GM18861 (cell line): Measurements from ENCODE around the gene ITGA3.

Source experiments
- ATAC-seq: cut with Tn5 transposase; IDR thresholded peaks from one replicate; pipeline ENCODE4 v1.9.1; 2021; ENCODE audit not compliant: unreplicated experiment

The ITGA3 gene

GRCh38 chr17:50106393-50107131 lies 50.7 kb downstream of the ITGA3 start:
- no peak for ATAC-seq

- ATAC-seq, result no peak
Observed at GRCh38 chr17:50107790-50108414, 52.0 kb downstream of the ITGA3 start.

GRCh38 chr17:50108556-50108955 lies 52.6 kb downstream of the ITGA3 start:
- ATAC-seq, result no peak

- no peak for ATAC-seq
Observed at GRCh38 chr17:50109207-50109606, 53.3 kb downstream of the ITGA3 start.

- no peak for ATAC-seq
Observed at GRCh38 chr17:50109785-50110184, 53.9 kb downstream of the ITGA3 start.

- ATAC-seq, result no peak
Observed at GRCh38 chr17:50110591-50111349, 54.9 kb downstream of the ITGA3 start.

GRCh38 chr17:50111673-50112655 lies 56.1 kb downstream of the ITGA3 start:
- ATAC-seq, result no peak

- no peak for ATAC-seq
Observed at GRCh38 chr17:50112694-50113093, 56.8 kb downstream of the ITGA3 start.

GRCh38 chr17:50113624-50114320 lies 57.9 kb downstream of the ITGA3 start:
- no peak for ATAC-seq

GRCh38 chr17:50114401-50114800 lies 58.5 kb downstream of the ITGA3 start:
- no peak for ATAC-seq

- ATAC-seq, result no peak
Observed at GRCh38 chr17:50114849-50115357, 59.0 kb downstream of the ITGA3 start.

GRCh38 chr17:50115756-50116155 lies 59.8 kb downstream of the ITGA3 start:
- ATAC-seq, result no peak

GRCh38 chr17:50117202-50118051 lies 61.5 kb downstream of the ITGA3 start:
- ATAC-seq, result no peak

- ATAC-seq, result no peak
Observed at GRCh38 chr17:50118076-50118827, 62.3 kb downstream of the ITGA3 start.

GRCh38 chr17:50118828-50119218 lies 62.9 kb downstream of the ITGA3 start:
- no peak for ATAC-seq

- ATAC-seq, result no peak
Observed at GRCh38 chr17:50120475-50121253, 64.8 kb downstream of the ITGA3 start.

GRCh38 chr17:50122945-50123344 lies 67.0 kb downstream of the ITGA3 start:
- ATAC-seq, result no peak
